ENCODE measurements around the gene DGKH. TPM values are rescaled to one million over a fixed set of nuclear protein-coding genes. Genes with fewer than 3 reads are reported as not detected.

The DGKH gene
- total RNA-seq, 1 experiment from 2014 or later, result 19.1 TPM

GRCh38 chr13:42038661-42039456, 9.6 kb upstream of the DGKH start:
- H3K27ac Mint-ChIP-seq (ENCODE audit: unreplicated experiment), result peak overlapping the region; percentile 62

GRCh38 chr13:42039457-42039945, 8.9 kb upstream of the DGKH start:
- H3K9me3 Mint-ChIP-seq (ENCODE audit: low read depth, unreplicated experiment), result no peaks in the 10 kb centered on the region
- TSS peak; percentile 73 for BruUV-seq (replicated peaks)
- H3K4me1 Mint-ChIP-seq (ENCODE audit: low read depth, unreplicated experiment), result peaks cover 9% of the 10 kb centered on the region
- H3K36me3 Mint-ChIP-seq (ENCODE audit: insufficient read depth, unreplicated experiment), result peaks cover 42% of the 10 kb centered on the region
- H3K27me3 Mint-ChIP-seq (ENCODE audit: unreplicated experiment), result no peaks in the 10 kb centered on the region
- CTCF ChIA-PET, result interaction anchor here (0.6 kb wide), 1 partner anchor 30 kb away, joined by 4 read pairs; no protein-coding TSS in a partner anchor
- H3K4me3 Mint-ChIP-seq (ENCODE audit: low read depth, unreplicated experiment), result peak overlapping the region; percentile 86
- peak; percentile 2 for DNase-seq
- intact Hi-C loops (cut with micrococcal nuclease; ENCODE audit: unreplicated experiment), result no loop called here
- H3K27ac Mint-ChIP-seq (ENCODE audit: unreplicated experiment), result peak overlapping the region; percentile 62
- no peak for TF ChIP-seq CTCF (IDR thresholded peaks at IDR 0.05; ENCODE audit: unreplicated experiment)

More at GRCh38 chr13:42038661-42039456, 9.6 kb upstream of the DGKH start:
- peaks cover 42% of the 10 kb centered on the region for H3K36me3 Mint-ChIP-seq (ENCODE audit: insufficient read depth, unreplicated experiment)
- peak overlapping the region; percentile 86 for H3K4me3 Mint-ChIP-seq (ENCODE audit: low read depth, unreplicated experiment)
- no peaks in the 10 kb centered on the region for H3K27me3 Mint-ChIP-seq (ENCODE audit: unreplicated experiment)
- CTCF ChIA-PET, result no interaction called here
- no peaks in the 10 kb centered on the region for H3K9me3 Mint-ChIP-seq (ENCODE audit: low read depth, unreplicated experiment)
- intact Hi-C loops (cut with micrococcal nuclease; ENCODE audit: unreplicated experiment), result no loop called here
- DNase-seq, result no peak
- BruUV-seq (replicated peaks), result no TSS peak
- TF ChIP-seq CTCF (IDR thresholded peaks at IDR 0.05; ENCODE audit: unreplicated experiment), result no peak
- peaks cover 9% of the 10 kb centered on the region for H3K4me1 Mint-ChIP-seq (ENCODE audit: low read depth, unreplicated experiment)

GRCh38 chr13:42039946-42040729, 8.3 kb upstream of the DGKH start:
- DNase-seq, result peak; percentile 84
- H3K4me3 Mint-ChIP-seq (ENCODE audit: low read depth, unreplicated experiment), result peak overlapping the region; percentile 86
- intact Hi-C loops (cut with micrococcal nuclease; ENCODE audit: unreplicated experiment), result loop anchor here (5.0 kb wide), 2 partner anchors 83 to 373 kb away; no protein-coding TSS in a partner anchor
- CTCF ChIA-PET, result interaction anchor here (0.6 kb wide), 1 partner anchor 30 kb away, joined by 4 read pairs; no protein-coding TSS in a partner anchor
- H3K4me1 Mint-ChIP-seq (ENCODE audit: low read depth, unreplicated experiment), result peaks cover 9% of the 10 kb centered on the region
- H3K36me3 Mint-ChIP-seq (ENCODE audit: insufficient read depth, unreplicated experiment), result peaks cover 42% of the 10 kb centered on the region
- no TSS peak for BruUV-seq (replicated peaks)
- no peaks in the 10 kb centered on the region for H3K9me3 Mint-ChIP-seq (ENCODE audit: low read depth, unreplicated experiment)
- peak overlapping the region; percentile 62 for H3K27ac Mint-ChIP-seq (ENCODE audit: unreplicated experiment)
- H3K27me3 Mint-ChIP-seq (ENCODE audit: unreplicated experiment), result no peaks in the 10 kb centered on the region
- TF ChIP-seq CTCF (IDR thresholded peaks at IDR 0.05; ENCODE audit: unreplicated experiment), result no peak

GRCh38 chr13:42040730-42041010, 7.8 kb upstream of the DGKH start:
- no peaks in the 10 kb centered on the region for H3K27me3 Mint-ChIP-seq (ENCODE audit: unreplicated experiment)
- H3K9me3 Mint-ChIP-seq (ENCODE audit: low read depth, unreplicated experiment), result no peaks in the 10 kb centered on the region
- no peak overlapping the region for H3K27ac Mint-ChIP-seq (ENCODE audit: unreplicated experiment)
- intact Hi-C loops (cut with micrococcal nuclease; ENCODE audit: unreplicated experiment), result loop anchor here (5.0 kb wide), 2 partner anchors 83 to 373 kb away; no protein-coding TSS in a partner anchor
- CTCF ChIA-PET, result no interaction called here
- DNase-seq, result no peak
- H3K36me3 Mint-ChIP-seq (ENCODE audit: insufficient read depth, unreplicated experiment), result peaks cover 42% of the 10 kb centered on the region
- H3K4me1 Mint-ChIP-seq (ENCODE audit: low read depth, unreplicated experiment), result peaks cover 9% of the 10 kb centered on the region
- H3K4me3 Mint-ChIP-seq (ENCODE audit: low read depth, unreplicated experiment), result peak overlapping the region; percentile 86
- no peak for TF ChIP-seq CTCF (IDR thresholded peaks at IDR 0.05; ENCODE audit: unreplicated experiment)
- BruUV-seq (replicated peaks), result no TSS peak

Measured in Calu3 (cell line).